HFFc6 (cell line): Measurements from ENCODE around the gene NFKBIB. TPM values are rescaled to one million over a fixed set of nuclear protein-coding genes. Genes with fewer than 3 reads are reported as not detected.
A peak's percentile ranks its signal among the peaks of the same experiment; 100 is the strongest.

Experiments
- DNase-seq: peaks from one replicate; pipeline ENCODE4 v3.0.0-alpha.2; 2018
- H3K27ac Mint-ChIP-seq: 2 replicates; pipeline ENCODE4 v1.8.0; 2020; ENCODE audit warnings: mild to moderate bottlenecking, mixed read lengths
- H3K27me3 Mint-ChIP-seq: 2 replicates; pipeline ENCODE4 v1.8.0; 2021; ENCODE audit warnings: mild to moderate bottlenecking, moderate library complexity, mixed read lengths; ENCODE audit not compliant: insufficient read depth
- H3K36me3 Mint-ChIP-seq: 2 replicates; pipeline ENCODE4 v1.8.0; 2021; ENCODE audit warnings: low read depth, mixed read lengths
- H3K4me1 Mint-ChIP-seq: 2 replicates; pipeline ENCODE4 v1.8.0; 2020; ENCODE audit warnings: low read depth, mixed read lengths
- H3K4me3 Mint-ChIP-seq: 2 replicates; pipeline ENCODE4 v1.8.0; 2020; ENCODE audit warnings: mild to moderate bottlenecking, moderate library complexity, mixed read lengths
- H3K9me3 Mint-ChIP-seq: 2 replicates; pipeline ENCODE4 v1.8.0; 2020; ENCODE audit warnings: mild to moderate bottlenecking, mixed read lengths
- CTCF ChIP-seq: fragments of 200-600 bp; sonication (generic); IDR thresholded peaks from 2 replicates; pipeline ENCODE4 v1.5.0; 2021; ENCODE audit warnings: antibody characterized with exemption, mild to moderate bottlenecking
- total RNA-seq, 6 experiments: library from RNA; stranded (reverse); fragmentation: NEBNext Ultra II Directional; extraction: Animal tissue kit (Norgen Biotek cat#: 25700); gene quantifications; 2 replicates in 1 of 6; 3 replicates in 5 of 6; pipeline ENCODE4 v1.2.3, GENCODE V29; 2021

NFKBIB gene
- total RNA-seq, 6 experiments from 2014 or later = 21.8 to 23.4 (median 22.9) TPM

GRCh38 chr19:38898788-38899446 lies 852 bp upstream of the NFKBIB start:
- DNase-seq = peak; percentile 14
- Mint-ChIP-seq H3K4me1 (peaks cover 27% of the 10 kb centered on the region), H3K27ac (peak overlapping the region; percentile 90), H3K27me3 (peaks cover 6% of the 10 kb centered on the region), H3K4me3 (peak overlapping the region; percentile 93), H3K36me3 (no peaks in the 10 kb centered on the region), H3K9me3 (no peaks in the 10 kb centered on the region)
- no peak for TF ChIP-seq CTCF

- peaks cover 6% of the 10 kb centered on the region for H3K27me3 Mint-ChIP-seq
- no peak for TF ChIP-seq CTCF
- H3K4me3 Mint-ChIP-seq = peak overlapping the region; percentile 93
- DNase-seq = no peak
- peak overlapping the region; percentile 90 for H3K27ac Mint-ChIP-seq
- peaks cover 27% of the 10 kb centered on the region for H3K4me1 Mint-ChIP-seq
- no peaks in the 10 kb centered on the region for H3K9me3 Mint-ChIP-seq
- H3K36me3 Mint-ChIP-seq = peaks cover 7% of the 10 kb centered on the region
Measured at GRCh38 chr19:38900202-38900629, 447 bp downstream of the NFKBIB start.

- H3K9me3 Mint-ChIP-seq = no peaks in the 10 kb centered on the region
- H3K27me3 Mint-ChIP-seq = peaks cover 6% of the 10 kb centered on the region
- TF ChIP-seq CTCF = no peak
Measured at GRCh38 chr19:38900743-38901190, 998 bp downstream of the NFKBIB start.

GRCh38 chr19:38901683-38902082 lies 1.9 kb downstream of the NFKBIB start:
- peaks cover 6% of the 10 kb centered on the region for H3K27me3 Mint-ChIP-seq
- no peaks in the 10 kb centered on the region for H3K9me3 Mint-ChIP-seq
- H3K27ac Mint-ChIP-seq = no peak overlapping the region
- no peak for TF ChIP-seq CTCF
- DNase-seq = no peak
- H3K36me3 Mint-ChIP-seq = peaks cover 7% of the 10 kb centered on the region
- H3K4me1 Mint-ChIP-seq = peaks cover 27% of the 10 kb centered on the region
- H3K4me3 Mint-ChIP-seq = peak overlapping the region; percentile 93

More at GRCh38 chr19:38900743-38901190, 998 bp downstream of the NFKBIB start:
- Mint-ChIP-seq H3K36me3 (peaks cover 7% of the 10 kb centered on the region), H3K4me1 (peaks cover 27% of the 10 kb centered on the region), H3K27ac (peak overlapping the region; percentile 90), H3K4me3 (peak overlapping the region; percentile 93)
- no peak for DNase-seq

GRCh38 chr19:38904581-38905539 lies 5.1 kb downstream of the NFKBIB start:
- peaks cover 2% of the 10 kb centered on the region; the same call in 1 of the 2 replicates for H3K27me3 Mint-ChIP-seq
- no peak overlapping the region for H3K27ac Mint-ChIP-seq
- H3K36me3 Mint-ChIP-seq = peaks cover 31% of the 10 kb centered on the region
- DNase-seq = no peak
- H3K9me3 Mint-ChIP-seq = peaks cover 14% of the 10 kb centered on the region
- H3K4me1 Mint-ChIP-seq = peaks cover 11% of the 10 kb centered on the region
- TF ChIP-seq CTCF = no peak
- H3K4me3 Mint-ChIP-seq = no peak overlapping the region
